CD4-positive, alpha-beta T cell treated with Interleukin-17A for 4 hours (primary cell): ENCODE measurements around the gene LSM2.
"Not testable (repeated sequence)": the region's sequence is repeated elsewhere in the genome, so short reads cannot be mapped to it uniquely, and the experiment has no call there.

Experiments used
- DNase-seq: peaks from one replicate; pipeline ENCODE4 v3.0.0-alpha.2; 2020; ENCODE audit warnings: mixed read lengths

Gene LSM2

DNA sequence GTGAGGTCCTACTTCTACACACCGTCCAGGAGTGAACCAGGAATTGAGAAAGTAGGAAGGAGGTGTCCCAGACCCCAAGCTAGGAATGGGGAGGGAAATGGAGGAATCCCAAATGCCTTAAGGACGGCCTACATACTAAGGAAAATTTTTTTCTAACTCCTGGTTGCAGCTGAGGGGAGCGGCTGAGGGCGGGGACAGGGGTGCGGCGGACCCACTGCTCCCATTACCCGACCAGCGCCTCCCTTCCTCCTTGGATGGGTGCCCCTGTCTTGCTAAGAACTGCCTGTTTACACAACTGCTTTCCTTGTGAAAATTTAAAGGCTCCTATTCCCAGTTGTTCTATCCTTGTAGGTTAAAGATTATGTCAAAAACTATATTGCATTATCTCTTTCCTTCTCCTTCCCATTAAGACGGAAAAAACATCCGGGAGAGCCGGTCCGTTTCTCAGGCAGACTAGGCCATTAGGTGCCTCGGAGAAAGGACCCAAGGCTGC is 20.1 kb upstream of the LSM2 start:
- DNase-seq = peak; percentile 60

DNA sequence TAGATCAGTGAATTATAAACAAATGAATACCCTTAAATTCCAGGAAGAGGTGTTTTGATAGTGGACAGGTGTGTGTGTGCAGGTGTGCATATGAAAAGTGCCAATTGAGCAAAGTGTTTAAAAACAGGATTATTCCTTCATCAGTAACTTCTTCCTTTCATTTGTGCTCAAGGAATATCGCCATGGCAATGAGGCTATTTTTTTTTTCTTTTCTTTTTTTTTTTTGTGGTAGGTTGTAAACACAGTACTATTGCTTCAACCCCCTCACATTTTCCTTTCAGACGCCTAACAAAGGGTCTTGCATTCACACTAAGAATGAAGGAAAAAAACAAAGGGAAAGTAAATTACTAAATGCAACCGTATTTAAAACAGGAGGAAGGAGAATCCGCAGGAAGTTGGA is 18.8 kb upstream of the LSM2 start:
- no peak for DNase-seq

DNA sequence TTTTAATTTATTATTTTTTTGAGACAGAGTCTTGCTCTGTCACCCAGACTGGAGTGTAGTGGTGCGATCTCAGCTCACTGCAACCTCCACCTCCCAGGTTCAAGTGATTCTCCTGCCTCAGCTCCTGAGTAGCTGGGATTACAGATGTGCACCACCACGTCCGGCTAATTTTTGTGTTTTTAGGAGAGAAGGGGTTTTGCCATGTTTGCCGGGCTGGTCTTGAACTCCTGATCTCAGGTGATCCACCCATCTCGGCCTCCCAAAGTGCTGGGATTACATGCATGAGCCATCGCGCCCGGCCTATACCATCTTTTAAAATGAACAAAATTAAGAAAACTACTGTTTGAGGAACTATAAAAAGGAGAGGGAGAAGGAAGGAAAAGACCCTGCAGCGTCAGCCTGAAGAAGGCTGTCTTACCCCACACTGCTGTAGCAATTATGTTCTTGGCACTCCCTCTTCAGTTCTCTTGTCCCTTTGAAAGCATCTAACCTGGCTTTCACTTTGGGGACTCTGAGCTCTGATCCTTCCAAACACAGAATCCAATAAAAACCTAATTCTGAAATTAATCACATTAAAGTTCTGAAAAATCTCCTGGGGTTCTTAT is 16.9 kb upstream of the LSM2 start:
- not testable (repeated sequence) for DNase-seq

DNA sequence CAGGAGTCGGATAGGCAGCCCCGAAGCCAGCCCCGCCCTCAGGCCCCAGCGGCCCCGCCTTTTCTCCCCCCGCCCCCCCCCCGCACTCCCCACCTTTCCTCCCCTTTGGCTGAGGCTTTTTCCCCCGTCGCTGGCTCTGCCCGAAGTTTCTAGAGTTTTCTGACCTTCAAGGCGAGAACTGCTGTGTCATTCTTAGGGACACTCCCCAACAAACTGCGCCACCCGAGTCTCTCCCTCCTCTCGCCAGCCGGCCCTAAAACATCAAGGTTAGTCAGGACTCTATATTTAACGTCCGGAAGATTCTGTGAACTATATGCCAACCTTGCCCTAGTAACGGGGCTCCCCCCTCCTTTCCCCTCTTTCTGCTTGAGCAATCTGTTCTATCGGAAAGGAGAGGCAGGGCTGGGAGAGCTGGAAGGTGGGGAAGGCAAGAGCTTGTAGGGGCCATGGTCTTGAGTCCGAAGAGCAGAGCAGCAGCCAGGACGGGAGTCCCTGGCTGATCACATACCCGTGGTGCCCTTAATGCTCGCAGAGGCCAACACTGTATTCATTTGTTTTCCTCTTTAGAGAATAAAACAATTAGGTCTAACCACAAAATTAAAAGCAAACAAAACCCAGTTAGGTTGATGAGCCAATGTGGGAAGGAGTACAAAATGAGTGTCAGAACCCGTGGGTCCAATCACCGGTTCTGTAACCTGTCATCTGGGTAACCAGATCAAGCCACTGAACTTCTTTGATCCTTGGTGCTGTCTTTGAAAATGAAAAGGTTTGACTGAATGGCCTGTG is 15.5 kb upstream of the LSM2 start:
- DNase-seq = peak; percentile 83

DNA sequence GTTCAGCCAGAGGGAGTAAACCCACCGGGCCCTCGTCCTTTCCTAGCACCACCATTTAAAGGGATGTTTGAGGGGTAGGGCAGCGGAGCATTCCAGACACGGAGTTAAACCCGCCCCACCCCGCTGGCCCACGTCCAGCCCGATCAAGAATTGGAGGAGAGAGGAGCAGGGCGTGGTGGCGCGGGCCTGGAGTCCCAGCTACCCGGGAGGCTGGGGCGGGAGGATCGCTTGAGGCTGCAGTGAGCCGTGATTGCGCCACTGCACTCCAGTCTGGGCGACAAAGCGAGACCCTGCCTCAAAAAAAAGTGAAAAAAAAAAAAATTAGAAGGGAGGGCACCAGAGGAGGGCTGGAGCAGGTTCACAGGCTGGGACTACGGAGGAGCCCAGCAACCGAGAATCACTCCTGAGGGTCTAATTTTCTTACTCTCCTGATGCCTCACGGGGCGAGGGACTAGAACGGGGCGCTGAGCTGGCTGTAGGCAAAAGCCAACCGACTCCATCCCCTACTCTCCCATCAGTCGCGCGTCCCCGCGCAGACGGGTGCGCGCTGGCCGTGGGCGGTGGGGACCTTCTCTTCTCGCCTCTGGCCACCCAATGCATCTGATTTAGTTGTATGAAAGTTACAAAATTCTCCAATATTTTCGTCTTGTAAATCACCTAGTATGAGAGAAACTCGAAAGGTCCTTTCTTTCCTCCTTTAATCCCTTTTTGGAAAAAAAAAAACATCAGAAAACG is 14.7 kb upstream of the LSM2 start:
- DNase-seq = no peak

DNA sequence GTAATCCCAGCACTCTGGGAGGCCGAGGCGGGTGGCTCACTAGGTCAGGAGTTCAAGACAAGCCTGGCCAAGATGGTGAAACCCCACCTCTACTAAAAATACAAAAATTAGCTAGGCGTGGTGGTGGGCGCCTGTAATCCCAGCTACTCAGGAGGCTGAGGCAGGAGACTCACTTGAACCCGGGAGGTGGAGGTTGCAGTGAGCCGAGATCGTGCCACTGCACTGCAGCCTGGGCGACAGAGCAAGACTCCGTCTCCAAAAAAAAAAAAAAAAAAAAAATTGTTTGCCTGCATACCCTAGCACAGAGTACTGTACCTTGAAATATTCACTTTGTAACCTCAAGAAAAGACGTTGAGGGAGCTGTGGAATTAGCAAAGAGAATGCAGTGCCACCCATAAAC is 13.6 kb upstream of the LSM2 start:
- DNase-seq = not testable (repeated sequence)

DNA sequence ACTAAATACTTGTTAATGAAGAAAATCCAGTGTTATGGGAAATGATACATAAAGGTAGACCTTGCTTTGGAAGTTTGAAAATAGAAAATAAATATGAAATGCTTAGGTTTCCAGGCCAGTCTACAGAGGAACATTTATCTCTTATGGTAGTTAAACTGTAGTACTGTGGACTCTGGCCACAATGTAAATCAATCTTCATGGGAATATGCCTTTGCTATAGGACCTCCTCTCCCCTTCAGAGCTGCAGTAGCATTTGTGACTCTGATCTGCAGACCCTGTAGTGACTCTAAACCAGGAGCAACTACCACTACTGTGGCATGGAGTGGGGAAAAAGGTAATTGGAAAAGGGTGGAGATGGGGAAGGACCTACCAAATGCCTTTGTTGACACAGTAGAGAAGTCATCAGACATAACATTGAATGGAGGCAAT is 13.1 kb upstream of the LSM2 start:
- no peak for DNase-seq

DNA sequence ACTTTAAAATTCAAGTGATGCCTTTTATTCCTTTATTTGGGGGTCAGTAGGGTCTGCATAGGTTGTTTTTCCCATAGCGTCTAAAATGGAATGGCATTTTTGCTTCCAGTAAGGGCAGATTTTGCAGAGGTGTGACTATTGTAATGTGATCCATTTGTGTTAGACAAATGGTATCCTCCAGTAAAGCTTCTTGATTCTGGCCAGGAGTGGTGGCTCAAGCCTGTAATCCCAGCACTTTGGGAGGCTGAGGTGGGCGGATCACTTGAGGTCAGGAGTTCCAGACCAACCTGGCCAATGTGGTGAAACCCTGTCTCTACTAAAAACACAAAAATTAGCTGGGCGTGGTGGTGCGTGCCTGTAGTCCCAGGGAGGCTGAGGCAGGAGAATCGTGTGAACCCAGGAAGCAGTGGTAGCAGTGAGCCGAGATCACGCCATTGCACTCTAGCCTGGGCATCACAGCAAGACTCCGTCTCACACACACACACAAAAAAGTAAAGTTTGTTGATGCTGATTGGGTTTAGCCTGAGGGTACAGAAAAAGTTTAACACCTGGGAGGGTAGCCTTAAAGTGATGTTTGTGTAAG is 11.3 kb upstream of the LSM2 start:
- peak; percentile 23 for DNase-seq

DNA sequence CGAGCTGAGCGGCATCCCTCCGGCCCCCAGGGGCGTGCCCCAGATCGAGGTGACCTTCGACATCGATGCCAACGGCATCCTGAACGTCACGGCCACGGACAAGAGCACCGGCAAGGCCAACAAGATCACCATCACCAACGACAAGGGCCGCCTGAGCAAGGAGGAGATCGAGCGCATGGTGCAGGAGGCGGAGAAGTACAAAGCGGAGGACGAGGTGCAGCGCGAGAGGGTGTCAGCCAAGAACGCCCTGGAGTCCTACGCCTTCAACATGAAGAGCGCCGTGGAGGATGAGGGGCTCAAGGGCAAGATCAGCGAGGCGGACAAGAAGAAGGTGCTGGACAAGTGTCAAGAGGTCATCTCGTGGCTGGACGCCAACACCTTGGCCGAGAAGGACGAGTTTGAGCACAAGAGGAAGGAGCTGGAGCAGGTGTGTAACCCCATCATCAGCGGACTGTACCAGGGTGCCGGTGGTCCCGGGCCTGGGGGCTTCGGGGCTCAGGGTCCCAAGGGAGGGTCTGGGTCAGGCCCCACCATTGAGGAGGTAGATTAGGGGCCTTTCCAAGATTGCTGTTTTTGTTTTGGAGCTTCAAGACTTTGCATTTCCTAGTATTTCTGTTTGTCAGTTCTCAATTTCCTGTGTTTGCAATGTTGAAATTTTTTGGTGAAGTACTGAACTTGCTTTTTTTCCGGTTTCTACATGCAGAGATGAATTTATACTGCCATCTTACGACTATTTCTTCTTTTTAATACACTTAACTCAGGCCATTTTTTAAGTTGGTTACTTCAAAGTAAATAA is 10.6 kb upstream of the LSM2 start:
- not testable (repeated sequence) for DNase-seq

DNA sequence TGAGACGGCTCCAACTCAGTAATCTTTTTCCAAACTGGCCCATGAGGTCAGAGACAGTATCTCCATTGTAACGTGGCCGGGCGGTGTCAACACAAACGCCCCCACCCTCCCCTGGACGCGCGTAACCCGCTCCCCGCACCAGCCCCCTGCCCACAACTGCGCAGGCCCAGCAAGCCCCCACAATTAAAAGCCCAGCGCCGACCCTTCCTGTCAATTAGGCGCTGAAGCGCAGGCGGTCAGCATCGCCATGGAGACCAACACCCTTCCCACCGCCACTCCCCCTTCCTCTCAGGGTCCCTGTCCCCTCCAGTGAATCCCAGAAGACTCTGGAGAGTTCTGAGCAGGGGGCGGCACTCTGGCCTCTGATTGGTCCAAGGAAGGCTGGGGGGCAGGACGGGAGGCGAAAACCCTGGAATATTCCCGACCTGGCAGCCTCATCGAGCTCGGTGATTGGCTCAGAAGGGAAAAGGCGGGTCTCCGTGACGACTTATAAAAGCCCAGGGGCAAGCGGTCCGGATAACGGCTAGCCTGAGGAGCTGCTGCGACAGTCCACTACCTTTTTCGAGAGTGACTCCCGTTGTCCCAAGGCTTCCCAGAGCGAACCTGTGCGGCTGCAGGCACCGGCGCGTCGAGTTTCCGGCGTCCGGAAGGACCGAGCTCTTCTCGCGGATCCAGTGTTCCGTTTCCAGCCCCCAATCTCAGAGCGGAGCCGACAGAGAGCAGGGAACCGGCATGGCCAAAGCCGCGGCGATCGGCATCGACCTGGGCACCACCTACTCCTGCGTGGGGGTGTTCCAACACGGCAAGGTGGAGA is 8.5 kb upstream of the LSM2 start, which contains the start of the genes HSPA1A and HSPA1L:
TSS of gene HSPA1A (plus strand) at position 519 of the 814 bp plus-strand sequence. CDS start at position 733, 214 bp downstream.
TSS of gene HSPA1L (minus strand) at position 259 of the 814 bp plus-strand sequence. CDS start 3,311 bp downstream, outside the sequence.
- peak; percentile 76 for DNase-seq

DNA sequence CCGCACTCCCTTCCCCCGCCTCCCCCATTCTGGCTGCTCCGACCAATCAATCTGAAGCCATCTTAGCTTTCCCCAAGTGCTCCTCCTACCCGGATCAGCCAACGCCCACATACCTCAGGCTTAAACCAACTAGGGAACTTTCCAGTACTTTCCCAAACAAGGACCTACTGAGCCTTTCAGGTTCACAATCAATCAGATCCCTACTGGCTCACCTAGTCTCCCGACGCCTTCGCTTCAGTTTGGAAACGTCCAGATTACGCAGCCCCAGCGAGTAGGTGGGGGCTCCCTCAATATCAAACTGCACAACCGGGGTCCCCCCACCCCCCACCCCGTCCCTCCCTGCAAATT is 7.9 kb upstream of the LSM2 start:
- peak; percentile 79 for DNase-seq

DNA sequence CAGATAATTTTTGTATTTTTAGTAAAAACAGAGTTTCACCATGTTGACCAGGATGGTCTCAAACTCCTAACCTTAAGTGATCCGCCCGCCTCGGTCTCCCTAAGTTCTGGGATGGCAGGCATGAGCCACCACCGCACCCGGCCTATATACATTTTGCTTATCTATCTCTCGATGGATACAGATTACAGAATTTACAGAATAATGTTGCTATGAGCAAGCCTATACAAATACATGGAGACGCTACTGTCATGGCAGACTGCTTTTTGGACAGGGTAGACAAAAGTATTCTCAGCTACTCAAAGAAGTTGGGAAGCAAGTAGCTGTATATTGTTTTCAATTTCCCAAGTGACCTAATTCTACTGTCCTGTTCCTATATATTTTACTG is 6.7 kb upstream of the LSM2 start:
- DNase-seq = no peak

DNA sequence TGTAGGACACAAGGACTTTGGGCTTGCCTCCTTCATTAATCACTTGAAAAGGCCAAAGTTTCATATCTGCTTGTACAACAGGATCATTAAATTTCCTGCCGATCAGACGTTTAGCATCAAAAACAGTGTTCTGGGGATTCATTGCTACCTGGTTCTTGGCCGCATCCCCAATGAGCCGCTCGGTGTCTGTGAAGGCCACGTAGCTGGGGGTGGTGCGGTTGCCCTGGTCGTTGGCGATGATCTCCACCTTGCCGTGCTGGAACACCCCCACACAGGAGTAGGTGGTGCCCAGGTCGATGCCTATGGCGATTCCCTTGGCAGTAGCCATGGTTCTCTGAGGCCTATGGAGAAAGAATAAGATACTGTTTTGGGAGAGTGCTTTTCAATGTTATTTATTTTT is 4.9 kb upstream of the LSM2 start:
- no peak for DNase-seq

DNA sequence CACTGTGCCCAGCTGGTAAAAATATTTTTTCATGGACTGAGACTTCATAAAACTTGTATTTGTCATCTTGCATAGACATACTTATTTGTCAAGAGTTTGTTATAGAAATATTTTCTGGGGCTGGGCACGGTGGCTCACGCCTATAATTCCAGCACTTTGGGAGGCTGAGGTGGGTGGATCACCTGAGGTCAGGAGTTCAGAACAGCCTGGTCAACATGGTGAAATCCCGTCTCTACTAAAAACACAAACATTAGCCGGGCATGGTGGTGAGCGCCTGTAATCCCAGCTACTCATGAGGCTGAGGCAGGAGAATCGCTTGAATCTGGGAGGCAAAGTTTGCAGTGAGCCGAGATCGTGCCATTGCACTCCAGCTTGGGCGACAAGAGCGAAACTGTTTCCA is 1.8 kb upstream of the LSM2 start:
- DNase-seq = not testable (repeated sequence)

DNA sequence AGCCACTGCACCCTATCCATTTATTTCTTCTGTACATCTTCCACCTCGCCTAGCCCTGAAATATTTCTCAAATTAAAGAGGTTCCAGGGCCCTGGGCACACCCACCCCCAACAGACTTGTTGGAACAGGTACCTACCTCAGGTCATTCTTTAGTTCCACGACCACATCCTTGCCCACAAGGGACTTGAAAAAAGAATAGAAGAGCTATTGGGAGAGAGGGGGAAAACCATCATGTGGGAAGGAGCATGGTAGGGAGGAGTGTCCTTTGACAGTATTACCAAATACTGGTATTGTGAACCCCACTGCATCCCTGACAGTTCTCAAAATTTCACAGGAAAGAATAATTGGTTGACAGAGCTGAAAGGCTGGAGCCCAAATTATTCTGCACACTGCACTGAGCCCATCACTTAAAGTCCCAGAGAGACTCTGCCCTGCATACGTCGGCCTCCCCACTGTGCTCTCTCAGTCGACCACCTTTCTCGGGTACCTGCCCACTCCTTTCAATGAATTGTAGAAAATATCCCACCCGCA is 762 bp downstream of the LSM2 start:
- peak; percentile 22 for DNase-seq

DNA sequence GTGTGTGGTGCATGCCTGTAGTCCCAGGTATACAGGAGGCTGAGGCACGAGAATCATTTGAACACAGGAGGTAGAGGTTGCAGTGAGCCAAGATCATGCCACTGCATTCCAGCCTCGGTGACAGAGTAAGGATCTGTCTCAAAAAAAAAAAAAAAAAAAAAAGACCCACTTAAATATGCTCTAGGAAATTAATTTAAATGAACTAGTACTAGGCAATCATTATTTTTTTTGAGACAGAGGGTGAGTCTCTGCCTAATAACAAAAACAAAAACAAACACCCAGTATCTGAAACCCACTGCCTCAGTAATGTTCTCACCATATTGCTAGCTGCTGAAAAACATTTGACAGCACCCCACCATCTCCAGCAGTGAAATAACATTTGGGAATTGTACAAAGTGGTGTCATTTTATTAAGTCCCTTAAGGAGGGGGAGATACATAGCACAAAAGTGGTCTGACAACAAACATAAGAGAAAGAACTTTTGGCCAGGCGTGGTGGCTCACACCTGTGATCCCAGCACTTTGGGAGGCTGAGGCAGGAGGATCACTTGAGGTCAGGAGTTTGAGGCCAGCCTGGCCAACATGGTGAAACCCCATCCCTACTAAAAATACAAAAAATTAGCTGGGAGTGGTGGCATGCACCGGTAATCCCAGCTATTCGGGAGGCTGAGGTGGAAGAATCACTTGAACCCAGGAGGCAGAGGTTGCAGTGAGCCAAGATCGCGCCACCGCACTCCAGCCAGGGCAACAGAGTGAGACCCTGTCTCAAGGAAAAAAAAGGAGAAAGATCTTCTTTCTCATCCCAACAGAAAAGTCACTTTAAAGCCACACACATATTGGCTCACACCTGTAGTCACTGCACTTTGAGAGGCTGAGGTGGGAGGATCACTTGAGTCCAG is 5.5 kb downstream of the LSM2 start:
- DNase-seq = not testable (repeated sequence)

DNA sequence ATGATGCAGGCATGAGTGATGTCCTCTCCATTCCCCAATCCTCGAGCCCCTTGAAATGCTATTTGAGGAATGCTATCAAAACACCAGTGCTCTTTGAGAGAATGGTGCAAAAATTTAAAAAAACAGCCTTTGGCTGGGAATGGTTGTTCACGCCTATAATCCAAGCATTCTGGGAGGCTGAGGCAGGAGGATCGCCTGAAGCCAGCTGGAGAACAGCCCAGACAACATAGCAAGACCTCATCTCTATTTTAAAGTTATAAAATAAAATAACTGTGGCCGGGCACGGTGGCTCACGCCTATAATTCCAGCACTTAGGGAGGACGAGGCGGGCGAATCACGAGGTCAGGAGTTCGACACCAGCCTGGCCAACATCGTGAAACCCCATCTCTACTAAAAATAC is 7.0 kb downstream of the LSM2 start:
- DNase-seq = no peak

DNA sequence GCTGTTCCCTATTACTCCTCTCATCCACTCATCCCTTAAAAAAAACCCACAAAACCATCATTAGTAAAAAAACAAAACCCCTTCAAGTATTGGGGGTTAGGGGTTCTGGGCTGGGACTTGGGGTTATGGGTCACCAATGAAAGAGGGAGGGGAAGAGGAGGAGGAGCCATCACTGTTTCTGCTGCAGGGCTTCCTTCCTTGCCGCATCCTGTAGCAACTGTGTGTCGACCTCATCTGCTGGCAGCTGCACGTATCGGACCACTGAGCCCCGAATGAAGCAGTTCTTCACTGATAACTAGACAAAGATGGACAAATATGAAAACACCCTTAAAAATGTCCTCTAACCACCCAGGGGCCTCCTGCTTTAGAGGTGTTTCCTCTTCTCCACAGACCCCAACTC is 9.2 kb downstream of the LSM2 start:
- DNase-seq = peak; percentile 74

DNA sequence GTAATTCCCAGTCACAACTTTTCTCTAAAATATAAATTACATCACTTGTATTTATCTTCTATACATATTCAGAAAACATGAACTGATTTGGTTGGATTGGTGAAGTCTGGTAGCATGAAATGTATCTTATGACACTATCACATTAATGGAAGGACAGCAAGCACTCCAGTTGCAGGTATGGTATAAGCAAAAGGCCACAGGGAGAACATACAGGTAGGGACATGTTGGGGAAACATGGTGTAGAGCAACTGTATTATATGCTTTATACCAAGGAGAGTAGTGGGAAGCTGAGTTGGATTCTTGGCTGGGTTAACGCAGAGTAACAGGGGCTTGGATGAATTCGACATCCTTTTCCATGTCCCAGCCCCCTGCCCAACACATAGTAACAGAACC is 9.8 kb downstream of the LSM2 start:
- DNase-seq = no peak
